SHP77 treated with DMSO at 0.1 percent for 48 hours (cell line): ENCODE measurements around the gene KBTBD2.
"Not testable (repeated sequence)": the region's sequence is repeated elsewhere in the genome, so short reads cannot be mapped to it uniquely, and the experiment has no call there.

Experiments
- DNase-seq: peaks from one replicate; lab custom pipeline; 2025; lab: John Stamatoyannopoulos, UW

The KBTBD2 gene

GRCh38 chr7:32855837-32856775, 35.5 kb downstream of the KBTBD2 start:
- DNase-seq = not testable (repeated sequence)

- not testable (repeated sequence) for DNase-seq
Measured at GRCh38 chr7:32850654-32851053, 40.9 kb downstream of the KBTBD2 start.

GRCh38 chr7:32848655-32849054, 42.9 kb downstream of the KBTBD2 start:
- not testable (repeated sequence) for DNase-seq

GRCh38 chr7:32846630-32847225, 44.8 kb downstream of the KBTBD2 start:
- peak; percentile 85 for DNase-seq

- DNase-seq = not testable (repeated sequence)
Measured at GRCh38 chr7:32844748-32845147, 46.8 kb downstream of the KBTBD2 start.

- DNase-seq = not testable (repeated sequence)
Measured at GRCh38 chr7:32843763-32844162, 47.8 kb downstream of the KBTBD2 start.

GRCh38 chr7:32839846-32840245, 51.7 kb downstream of the KBTBD2 start:
- DNase-seq = not testable (repeated sequence)

- not testable (repeated sequence) for DNase-seq
Measured at GRCh38 chr7:32828996-32829752, 62.4 kb downstream of the KBTBD2 start.
